Smooth muscle cell (in vitro differentiated cells): ENCODE measurements around the gene PARN. TPM values are rescaled to one million over a fixed set of nuclear protein-coding genes. Genes with fewer than 3 reads are reported as not detected.

Experiments
- DNase-seq: peaks from one replicate; lab custom pipeline; 2025; ENCODE audit not compliant: unreplicated experiment; lab: John Stamatoyannopoulos, UW
- H2AFZ ChIP-seq: fragments of 200-600 bp; sonication (generic); 2 replicates; pipeline ENCODE4 v1.6.0; 2016; ENCODE audit warnings: antibody characterized with exemption, low read depth, mild to moderate bottlenecking
- H3F3A ChIP-seq: fragments of 200-600 bp; sonication (generic); 2 replicates; pipeline ENCODE4 v1.6.0; 2017; ENCODE audit warnings: antibody characterized with exemption, low read depth
- H3K27ac ChIP-seq: fragments of 200-600 bp; sonication (generic); 2 replicates; pipeline ENCODE4 v1.5.1; 2016; ENCODE audit warnings: low read depth, mild to moderate bottlenecking
- H3K27me3 ChIP-seq: fragments of 200-600 bp; sonication (generic); 2 replicates; pipeline ENCODE4 v1.6.1; 2016; ENCODE audit warnings: low read depth, mild to moderate bottlenecking
- H3K36me3 ChIP-seq: fragments of 200-600 bp; sonication (generic); 2 replicates; pipeline ENCODE4 v1.5.1; 2016; ENCODE audit warnings: low read depth
- H3K4me1 ChIP-seq: fragments of 200-600 bp; sonication (generic); 2 replicates; pipeline ENCODE4 v1.5.1; 2016; ENCODE audit warnings: low read depth
- H3K4me2 ChIP-seq: fragments of 200-600 bp; sonication (generic); 2 replicates; pipeline ENCODE4 v1.6.0; 2016; ENCODE audit warnings: mild to moderate bottlenecking
- H3K4me3 ChIP-seq: fragments of 200-600 bp; sonication (generic); 2 replicates; pipeline ENCODE4 v1.5.1; 2016; ENCODE audit warnings: mild to moderate bottlenecking
- H3K79me2 ChIP-seq: fragments of 200-600 bp; sonication (generic); 2 replicates; pipeline ENCODE4 v1.6.0; 2016; ENCODE audit warnings: low read depth, mild to moderate bottlenecking
- H3K9ac ChIP-seq: fragments of 200-600 bp; sonication (generic); 2 replicates; pipeline ENCODE4 v1.6.0; 2016; ENCODE audit warnings: low read depth
- H3K9me3 ChIP-seq: fragments of 200-600 bp; sonication (generic); replicated peaks from 2 replicates; pipeline ENCODE4 v1.5.1; 2016; ENCODE audit warnings: low read depth
- H4K20me1 ChIP-seq: fragments of 200-600 bp; sonication (generic); 2 replicates; pipeline ENCODE4 v1.6.0; 2016; ENCODE audit warnings: low read depth
- WGBS: methylation state at CpG from one replicate; pipeline ENCODE4 v1.1.7; 2016; ENCODE audit warnings: low lambda C conversion rate; 5-methylcytosine and 5-hydroxymethylcytosine counted together
- polyA plus RNA-seq: library from polyadenylated mRNA; unstranded; fragments of >200 nt; fragmentation: Nextera tagmentation; extraction: Ambion mirVana; gene quantifications from 2 replicates; pipeline ENCODE4 v1.2.1, GENCODE V29; 2016
- total RNA-seq: library from RNA; depleted of rRNA; stranded (reverse); fragments of >200 nt; gene quantifications from 2 replicates; pipeline ENCODE4 v1.2.3, GENCODE V29; 2014
- TF ChIP-seq, protein P1 (sequence below): fragments of 200-600 bp; sonication (generic); IDR thresholded peaks from 2 replicates; pipeline ENCODE4 v1.5.1; 2017; ENCODE audit warnings: borderline replicate concordance, mild to moderate bottlenecking, antibody characterized with exemption; ENCODE audit not compliant: insufficient read depth, poor library complexity, severe bottlenecking

Gene PARN
- total and polyA plus RNA-seq, 2 experiments from 2014 or later: 22.2 to 24.6 TPM

DNA sequence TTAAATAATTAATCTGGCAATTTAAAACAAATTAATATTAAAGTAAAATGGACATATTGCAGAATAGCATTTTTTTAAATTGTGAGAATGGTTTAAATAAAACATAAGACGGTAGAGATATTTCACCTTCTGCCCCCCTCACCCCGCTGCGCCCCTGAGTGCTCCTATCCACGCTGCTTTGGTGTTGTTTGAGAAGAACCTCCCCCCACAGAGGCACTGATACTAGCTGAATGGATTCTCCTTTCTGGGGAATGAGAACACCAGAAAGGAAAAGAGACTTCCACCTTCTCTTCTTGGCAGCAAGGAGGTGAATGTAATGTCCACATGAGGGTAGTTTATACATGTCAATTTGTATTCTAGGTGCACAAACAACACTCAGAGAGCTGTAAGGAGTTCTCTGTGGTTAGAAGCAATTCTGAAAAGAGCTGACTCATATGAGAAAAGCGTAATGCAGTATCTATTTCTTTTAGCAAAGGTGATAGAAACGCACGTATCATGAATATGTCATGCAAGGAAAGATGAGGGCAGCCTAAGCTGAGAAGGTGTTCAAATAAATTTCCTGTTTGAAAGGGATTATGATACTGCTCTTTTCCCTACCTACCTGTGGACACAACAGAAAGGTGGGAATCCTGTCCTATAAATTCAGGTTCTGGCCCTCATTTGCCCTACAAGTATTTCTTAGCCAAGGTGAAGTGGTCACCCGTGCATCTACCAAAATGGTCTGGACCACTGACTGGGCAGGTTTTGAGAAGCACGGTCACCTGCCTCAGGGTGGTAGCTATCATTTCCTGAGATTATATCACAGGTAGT, 126.9 kb downstream of the PARN start:
- Histone ChIP-seq H3K4me3 (no peak overlapping the region), H3K9me3 (no peaks in the 10 kb centered on the region), H3K4me1 (peaks cover 31% of the 10 kb centered on the region), H3K27me3 (no peaks in the 10 kb centered on the region), H3K36me3 (no peaks in the 10 kb centered on the region), H3F3A (peaks cover 26% of the 10 kb centered on the region), H3K4me2 (peak overlapping the region; percentile 75), H3K79me2 (no peaks in the 10 kb centered on the region), H4K20me1 (no peaks in the 10 kb centered on the region), H3K9ac (peak overlapping the region; percentile 64), H3K27ac (peak overlapping the region; percentile 94), H2AFZ (no peak overlapping the region)
- DNase-seq: no peak
- 66% methylated on average over 9 of the region's 9 CpGs for WGBS
- TF ChIP-seq, protein P1, sequence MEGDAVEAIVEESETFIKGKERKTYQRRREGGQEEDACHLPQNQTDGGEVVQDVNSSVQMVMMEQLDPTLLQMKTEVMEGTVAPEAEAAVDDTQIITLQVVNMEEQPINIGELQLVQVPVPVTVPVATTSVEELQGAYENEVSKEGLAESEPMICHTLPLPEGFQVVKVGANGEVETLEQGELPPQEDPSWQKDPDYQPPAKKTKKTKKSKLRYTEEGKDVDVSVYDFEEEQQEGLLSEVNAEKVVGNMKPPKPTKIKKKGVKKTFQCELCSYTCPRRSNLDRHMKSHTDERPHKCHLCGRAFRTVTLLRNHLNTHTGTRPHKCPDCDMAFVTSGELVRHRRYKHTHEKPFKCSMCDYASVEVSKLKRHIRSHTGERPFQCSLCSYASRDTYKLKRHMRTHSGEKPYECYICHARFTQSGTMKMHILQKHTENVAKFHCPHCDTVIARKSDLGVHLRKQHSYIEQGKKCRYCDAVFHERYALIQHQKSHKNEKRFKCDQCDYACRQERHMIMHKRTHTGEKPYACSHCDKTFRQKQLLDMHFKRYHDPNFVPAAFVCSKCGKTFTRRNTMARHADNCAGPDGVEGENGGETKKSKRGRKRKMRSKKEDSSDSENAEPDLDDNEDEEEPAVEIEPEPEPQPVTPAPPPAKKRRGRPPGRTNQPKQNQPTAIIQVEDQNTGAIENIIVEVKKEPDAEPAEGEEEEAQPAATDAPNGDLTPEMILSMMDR: no peak

DNA sequence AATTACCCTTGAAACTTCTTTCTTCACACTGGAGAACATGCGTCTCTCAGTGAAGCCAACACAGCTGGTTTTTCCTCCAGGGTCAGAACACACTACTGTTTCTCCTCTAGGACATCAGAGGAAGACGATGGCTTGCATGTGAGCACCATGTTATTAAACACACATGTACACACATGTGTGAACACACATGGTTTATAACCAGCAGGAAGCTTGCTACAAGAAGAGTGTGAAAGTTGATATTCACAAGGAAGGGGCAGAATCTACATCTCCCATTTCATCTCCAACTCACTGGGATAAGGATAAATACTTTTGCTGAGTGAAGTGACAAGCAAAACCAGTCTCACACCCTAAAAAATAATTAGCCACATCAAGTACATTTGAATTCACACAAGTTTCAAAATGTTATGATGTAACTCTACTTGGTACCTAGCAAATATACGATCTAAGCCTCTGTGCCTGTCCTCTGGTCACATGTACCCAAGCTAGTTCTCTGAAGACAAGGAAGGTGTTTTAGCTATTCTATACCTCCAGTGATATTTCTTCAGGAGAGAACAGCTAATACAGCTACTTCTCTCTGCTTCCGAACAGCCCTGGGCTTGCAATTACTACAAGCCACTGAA, 127.7 kb downstream of the PARN start:
- no peaks in the 10 kb centered on the region for H3K36me3 ChIP-seq
- H4K20me1 ChIP-seq: no peaks in the 10 kb centered on the region
- peak overlapping the region; percentile 94 for H3K27ac ChIP-seq
- no peaks in the 10 kb centered on the region for H3K9me3 ChIP-seq
- H3F3A ChIP-seq: peaks cover 26% of the 10 kb centered on the region
- H2AFZ ChIP-seq: no peak overlapping the region
- H3K4me3 ChIP-seq: no peak overlapping the region
- peaks cover 34% of the 10 kb centered on the region for H3K4me1 ChIP-seq
- TF ChIP-seq, protein P1: no peak
- WGBS: 64% methylated on average over 4 of the region's 4 CpGs
- peak overlapping the region; percentile 64 for H3K9ac ChIP-seq
- peak overlapping the region; percentile 75 for H3K4me2 ChIP-seq
- DNase-seq: no peak
- no peaks in the 10 kb centered on the region for H3K79me2 ChIP-seq
- H3K27me3 ChIP-seq: no peaks in the 10 kb centered on the region

DNA sequence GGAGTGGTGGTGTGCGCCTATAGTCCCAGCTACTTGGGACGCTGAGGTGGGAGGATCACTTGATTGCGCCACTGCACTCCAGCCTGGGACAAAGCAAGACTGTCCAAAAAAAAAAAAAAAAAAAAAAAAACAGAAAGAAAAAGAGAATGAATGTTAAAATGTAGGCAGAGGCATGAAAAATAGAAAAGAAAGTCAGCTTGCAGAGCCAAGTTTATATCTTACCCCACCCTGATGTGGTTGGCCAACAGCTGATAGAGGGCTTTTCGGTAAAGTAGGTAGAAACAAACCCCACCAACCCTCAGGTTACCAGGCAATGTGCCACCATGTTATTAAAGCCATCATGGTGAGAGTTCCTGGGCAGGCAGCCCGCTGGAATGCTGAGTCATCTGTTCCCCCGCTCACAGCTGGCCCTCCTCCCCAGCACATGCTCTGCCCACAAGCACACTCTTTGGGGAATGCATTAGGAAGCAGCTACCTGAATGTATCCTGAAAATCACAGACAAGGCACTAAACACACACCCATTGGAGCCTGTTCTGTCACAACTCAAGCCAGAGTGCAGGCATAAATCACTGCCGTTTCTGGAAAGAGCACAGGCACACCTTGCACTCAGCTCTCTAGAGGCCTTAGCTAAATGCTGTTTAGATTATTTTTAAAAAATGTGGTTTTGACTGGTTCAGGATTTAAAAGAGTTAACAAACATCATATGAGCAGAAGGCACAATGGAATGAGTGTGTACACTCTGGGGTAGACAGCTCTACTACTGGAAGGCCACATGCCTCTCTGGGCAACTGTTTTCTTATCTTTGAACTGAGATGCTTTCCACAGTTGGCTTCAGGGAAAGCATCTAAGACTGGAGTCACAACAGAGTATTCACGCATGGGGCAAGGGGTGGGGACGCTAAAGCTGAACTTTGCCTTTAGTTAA, 128.5 kb downstream of the PARN start:
- Histone ChIP-seq H3K9ac (peak overlapping the region; percentile 64), H4K20me1 (no peaks in the 10 kb centered on the region), H2AFZ (no peak overlapping the region), H3K9me3 (no peaks in the 10 kb centered on the region), H3K36me3 (no peaks in the 10 kb centered on the region), H3K79me2 (no peaks in the 10 kb centered on the region), H3K4me1 (peaks cover 41% of the 10 kb centered on the region), H3K4me2 (peak overlapping the region; percentile 75), H3F3A (peaks cover 26% of the 10 kb centered on the region), H3K27ac (peak overlapping the region; percentile 94), H3K27me3 (no peaks in the 10 kb centered on the region), H3K4me3 (no peak overlapping the region)
- DNase-seq: peak; percentile 8
- WGBS: 30% methylated on average over 9 of the region's 9 CpGs
- TF ChIP-seq, protein P1: no peak
